Calu3 (cell line): Measurements from ENCODE around the gene GPR176. TPM values are rescaled to one million over a fixed set of nuclear protein-coding genes. Genes with fewer than 3 reads are reported as not detected.

ENCODE experiments used
- Bru-seq: library from RNA; stranded (reverse); fragments of 400-500 nt; gene quantifications from one replicate; lab custom pipeline; 2021; lab: Mats Ljungman, UMichigan
- BruChase-seq, 2 experiments: library from RNA; stranded (reverse); fragments of 400-500 nt; gene quantifications; one replicate each; lab custom pipeline; 2021; lab: Mats Ljungman, UMichigan
- BruUV-seq: library from RNA; stranded (reverse); fragments of 400-500 nt; replicated peaks from 2 replicates; lab custom pipeline; 2021; lab: Mats Ljungman, UMichigan
- CTCF ChIA-PET: fragments of 300-600 bp; sonication (Branson Sonifier 250); formaldehyde crosslinking; loops from one replicate; lab custom pipeline; 2022; ENCODE audit warnings: antibody characterized with exemption; lab: Charles Lee
- DNase-seq: peaks from one replicate; pipeline ENCODE4 v3.0.0; 2022
- H3K27ac Mint-ChIP-seq: one replicate; pipeline ENCODE4 v1.8.0; 2022; ENCODE audit warnings: mixed read lengths; ENCODE audit not compliant: unreplicated experiment
- H3K27me3 Mint-ChIP-seq: one replicate; pipeline ENCODE4 v1.8.0; 2022; ENCODE audit warnings: mixed read lengths; ENCODE audit not compliant: unreplicated experiment
- H3K36me3 Mint-ChIP-seq: one replicate; pipeline ENCODE4 v1.8.0; 2022; ENCODE audit warnings: mild to moderate bottlenecking, moderate library complexity, mixed read lengths; ENCODE audit not compliant: insufficient read depth, unreplicated experiment
- H3K4me1 Mint-ChIP-seq: one replicate; pipeline ENCODE4 v1.8.0; 2022; ENCODE audit warnings: mild to moderate bottlenecking, low read depth, mixed read lengths; ENCODE audit not compliant: unreplicated experiment
- H3K4me3 Mint-ChIP-seq: one replicate; pipeline ENCODE4 v1.8.0; 2022; ENCODE audit warnings: mild to moderate bottlenecking, low read depth, moderate library complexity, mixed read lengths; ENCODE audit not compliant: unreplicated experiment
- H3K9me3 Mint-ChIP-seq: one replicate; pipeline ENCODE4 v1.8.0; 2022; ENCODE audit warnings: low read depth, mixed read lengths; ENCODE audit not compliant: unreplicated experiment
- intact Hi-C: fragments of 100-400 bp; cut with micrococcal nuclease; formaldehyde crosslinking; loops from one replicate; pipeline ENCODE4 v1.10.0; 2022; ENCODE audit not compliant: unreplicated experiment
- long read RNA-seq: library from polyadenylated mRNA; stranded (forward); transcript quantifications from one replicate; pipeline ENCODE4 v2.0.0, GENCODE V29; 2022
- total RNA-seq: library from RNA; stranded (reverse); gene quantifications from 2 replicates; pipeline ENCODE4 v1.2.3, GENCODE V29; 2022
- TF ChIP-seq, protein P1 (sequence below): fragments of 200-600 bp; IDR thresholded peaks from one replicate; pipeline ENCODE4 v1.8.0; 2022; ENCODE audit warnings: antibody characterized with exemption; ENCODE audit not compliant: unreplicated experiment

GPR176 gene, protein sequence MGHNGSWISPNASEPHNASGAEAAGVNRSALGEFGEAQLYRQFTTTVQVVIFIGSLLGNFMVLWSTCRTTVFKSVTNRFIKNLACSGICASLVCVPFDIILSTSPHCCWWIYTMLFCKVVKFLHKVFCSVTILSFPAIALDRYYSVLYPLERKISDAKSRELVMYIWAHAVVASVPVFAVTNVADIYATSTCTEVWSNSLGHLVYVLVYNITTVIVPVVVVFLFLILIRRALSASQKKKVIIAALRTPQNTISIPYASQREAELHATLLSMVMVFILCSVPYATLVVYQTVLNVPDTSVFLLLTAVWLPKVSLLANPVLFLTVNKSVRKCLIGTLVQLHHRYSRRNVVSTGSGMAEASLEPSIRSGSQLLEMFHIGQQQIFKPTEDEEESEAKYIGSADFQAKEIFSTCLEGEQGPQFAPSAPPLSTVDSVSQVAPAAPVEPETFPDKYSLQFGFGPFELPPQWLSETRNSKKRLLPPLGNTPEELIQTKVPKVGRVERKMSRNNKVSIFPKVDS
- total RNA-seq (7.3 and 10.2 TPM in 2 replicates), Bru-seq, nascent RNA (percentile 53 among the genes with signal in this experiment), BruChase-seq, experiment 1, labeled RNA remaining after a 6-hour chase (percentile 60 among the genes with signal in this experiment), BruChase-seq, experiment 2, labeled RNA remaining after a 2-hour chase (percentile 54 among the genes with signal in this experiment)
- long read RNA-seq, partial matches to known transcripts: 0 of 3 reads
- long read RNA-seq, other reads (novel, unspliced or antisense): 1 of 3 reads

DNA sequence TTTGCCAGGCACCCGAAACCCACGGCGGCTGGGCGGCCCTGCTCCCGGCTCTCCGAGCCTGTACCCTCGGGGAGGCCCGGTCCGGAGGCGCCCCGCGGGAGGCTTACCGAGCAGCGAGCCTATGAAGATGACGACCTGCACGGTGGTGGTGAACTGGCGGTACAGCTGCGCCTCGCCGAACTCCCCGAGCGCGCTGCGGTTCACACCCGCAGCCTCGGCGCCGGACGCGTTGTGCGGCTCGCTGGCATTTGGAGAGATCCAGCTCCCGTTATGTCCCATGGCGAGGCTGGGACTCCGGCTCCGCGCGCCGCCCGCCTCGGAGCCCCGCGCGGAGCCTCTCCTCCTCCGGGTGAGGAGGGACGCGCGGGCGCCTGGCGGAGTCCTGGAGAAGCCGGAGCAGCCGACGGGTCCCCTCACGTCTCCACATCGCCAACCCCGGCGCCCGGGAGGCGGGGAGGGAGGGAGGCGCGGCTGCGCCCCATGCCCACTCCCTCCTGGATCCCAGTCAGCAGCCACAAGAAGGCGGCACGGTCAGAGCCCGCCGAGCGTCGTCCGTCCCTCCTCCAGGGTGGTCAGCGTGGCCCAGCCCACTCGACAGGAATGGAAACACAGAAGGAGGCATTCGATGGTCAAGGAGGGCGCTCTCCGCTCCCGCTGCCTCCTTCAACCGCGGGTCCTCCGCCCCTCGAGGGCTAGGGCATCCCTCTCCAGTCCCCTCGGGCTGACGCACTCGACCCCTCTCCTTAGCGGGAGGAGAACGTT, at the start of gene GPR176:
TSS of gene GPR176 (minus strand) at position 519 of the 762 bp plus-strand sequence. CDS start at position 279, 240 bp downstream.
- Mint-ChIP-seq H3K4me3 (peak within 1 kb of the TSS; percentile 77), H3K4me1 (peaks cover 17% of the 10 kb centered on the region), H3K27me3 (no peaks in the 10 kb centered on the region), H3K27ac (peak within 1 kb of the TSS; percentile 83), H3K9me3 (no peaks in the 10 kb centered on the region), H3K36me3 (peaks cover 9% of the 10 kb centered on the region)
- intact Hi-C loops: no loop called here
- TF ChIP-seq, protein P1, sequence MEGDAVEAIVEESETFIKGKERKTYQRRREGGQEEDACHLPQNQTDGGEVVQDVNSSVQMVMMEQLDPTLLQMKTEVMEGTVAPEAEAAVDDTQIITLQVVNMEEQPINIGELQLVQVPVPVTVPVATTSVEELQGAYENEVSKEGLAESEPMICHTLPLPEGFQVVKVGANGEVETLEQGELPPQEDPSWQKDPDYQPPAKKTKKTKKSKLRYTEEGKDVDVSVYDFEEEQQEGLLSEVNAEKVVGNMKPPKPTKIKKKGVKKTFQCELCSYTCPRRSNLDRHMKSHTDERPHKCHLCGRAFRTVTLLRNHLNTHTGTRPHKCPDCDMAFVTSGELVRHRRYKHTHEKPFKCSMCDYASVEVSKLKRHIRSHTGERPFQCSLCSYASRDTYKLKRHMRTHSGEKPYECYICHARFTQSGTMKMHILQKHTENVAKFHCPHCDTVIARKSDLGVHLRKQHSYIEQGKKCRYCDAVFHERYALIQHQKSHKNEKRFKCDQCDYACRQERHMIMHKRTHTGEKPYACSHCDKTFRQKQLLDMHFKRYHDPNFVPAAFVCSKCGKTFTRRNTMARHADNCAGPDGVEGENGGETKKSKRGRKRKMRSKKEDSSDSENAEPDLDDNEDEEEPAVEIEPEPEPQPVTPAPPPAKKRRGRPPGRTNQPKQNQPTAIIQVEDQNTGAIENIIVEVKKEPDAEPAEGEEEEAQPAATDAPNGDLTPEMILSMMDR: no peak
- no TSS peak for BruUV-seq
- CTCF ChIA-PET: interaction anchor here (1.5 kb wide), 1 partner anchor 14 kb away, joined by 3 read pairs; the partner anchor contains the start of gene EIF2AK4
- DNase-seq: peak; percentile 40

- TF ChIP-seq, protein P1: no peak
- Mint-ChIP-seq H3K4me3 (no peak overlapping the region), H3K9me3 (no peaks in the 10 kb centered on the region), H3K27ac (no peak overlapping the region), H3K36me3 (no peaks in the 10 kb centered on the region), H3K27me3 (no peaks in the 10 kb centered on the region), H3K4me1 (no peaks in the 10 kb centered on the region)
- no peak for DNase-seq
- intact Hi-C loops: no loop called here
- no TSS peak for BruUV-seq
- CTCF ChIA-PET: no interaction called here
These were observed 48.9 kb upstream of the GPR176 start for GRCh38 chr15:39969002-39969394.

- intact Hi-C loops: no loop called here
- DNase-seq: no peak
- Mint-ChIP-seq H3K27ac (no peak overlapping the region), H3K9me3 (no peaks in the 10 kb centered on the region), H3K27me3 (no peaks in the 10 kb centered on the region), H3K4me3 (no peak overlapping the region), H3K36me3 (no peaks in the 10 kb centered on the region), H3K4me1 (no peaks in the 10 kb centered on the region)
- no TSS peak for BruUV-seq
- CTCF ChIA-PET: no interaction called here
- TF ChIP-seq, protein P1: no peak
These were observed 48.4 kb upstream of the GPR176 start for GRCh38 chr15:39968273-39969001.

GRCh38 chr15:39966521-39966920, 46.5 kb upstream of the GPR176 start:
- DNase-seq: no peak
- Mint-ChIP-seq H3K9me3 (no peaks in the 10 kb centered on the region), H3K4me1 (no peaks in the 10 kb centered on the region), H3K4me3 (no peak overlapping the region), H3K27ac (no peak overlapping the region), H3K36me3 (no peaks in the 10 kb centered on the region), H3K27me3 (no peaks in the 10 kb centered on the region)
- TF ChIP-seq, protein P1: no peak
- CTCF ChIA-PET: no interaction called here
- no TSS peak for BruUV-seq
- intact Hi-C loops: no loop called here
